GM23248 (cell line): ENCODE measurements around the gene ARL14EPL. TPM values are rescaled to one million over a fixed set of nuclear protein-coding genes. Genes with fewer than 3 reads are reported as not detected.

Source experiments
- DNase-seq: peaks from one replicate; pipeline ENCODE4 v3.0.0-alpha.2; 2015
- H2AFZ ChIP-seq: fragments of 200-600 bp; sonication (generic); 2 replicates; pipeline ENCODE4 v1.6.1; 2016; ENCODE audit warnings: antibody characterized with exemption
- H3F3A ChIP-seq: fragments of 200-600 bp; sonication (generic); 2 replicates; pipeline ENCODE4 v1.6.1; 2016; ENCODE audit warnings: mild to moderate bottlenecking, antibody characterized with exemption, mixed run types; ENCODE audit not compliant: insufficient read depth
- H3K27ac ChIP-seq: fragments of 200-600 bp; sonication (generic); 2 replicates; pipeline ENCODE4 v1.5.1; 2016; ENCODE audit warnings: mild to moderate bottlenecking
- H3K27me3 ChIP-seq: fragments of 200-600 bp; sonication (generic); replicated peaks from 2 replicates; pipeline ENCODE4 v1.6.1; 2016; ENCODE audit warnings: mild to moderate bottlenecking; ENCODE audit not compliant: insufficient read depth
- H3K36me3 ChIP-seq: fragments of 200-600 bp; sonication (generic); 2 replicates; pipeline ENCODE4 v1.6.1; 2016; ENCODE audit warnings: low read depth, mild to moderate bottlenecking
- H3K4me1 ChIP-seq: fragments of 200-600 bp; sonication (generic); 2 replicates; pipeline ENCODE4 v1.6.1; 2016; ENCODE audit warnings: mild to moderate bottlenecking; ENCODE audit not compliant: insufficient read depth
- H3K4me2 ChIP-seq: fragments of 200-600 bp; sonication (generic); one replicate; pipeline ENCODE4 v1.6.1; 2016; ENCODE audit warnings: mild to moderate bottlenecking; ENCODE audit not compliant: unreplicated experiment
- H3K4me3 ChIP-seq: fragments of 200-600 bp; sonication (generic); 2 replicates; pipeline ENCODE4 v1.5.1; 2016; ENCODE audit warnings: mild to moderate bottlenecking
- H3K79me2 ChIP-seq: fragments of 200-600 bp; sonication (generic); 2 replicates; pipeline ENCODE4 v1.6.1; 2016; ENCODE audit warnings: mild to moderate bottlenecking; ENCODE audit not compliant: insufficient read depth
- H3K9ac ChIP-seq: fragments of 200-600 bp; sonication (generic); 2 replicates; pipeline ENCODE4 v1.6.1; 2016; ENCODE audit warnings: mild to moderate bottlenecking
- H3K9me2 ChIP-seq: fragments of 200-600 bp; sonication (generic); 2 replicates; pipeline ENCODE4 v1.6.1; 2016; ENCODE audit warnings: mixed run types, mild to moderate bottlenecking, moderate library complexity; ENCODE audit not compliant: insufficient read depth
- H3K9me3 ChIP-seq: fragments of 200-600 bp; sonication (generic); one replicate; pipeline ENCODE4 v1.6.1; 2017; ENCODE audit warnings: low read depth
- H4K20me1 ChIP-seq: fragments of 200-600 bp; sonication (generic); 2 replicates; pipeline ENCODE4 v1.6.0; 2016; ENCODE audit not compliant: insufficient read depth
- EZH2 ChIP-seq: fragments of 200-600 bp; sonication (generic); IDR thresholded peaks from 2 replicates; pipeline ENCODE4 v1.6.1; 2018; ENCODE audit warnings: antibody characterized with exemption, mild to moderate bottlenecking; ENCODE audit not compliant: insufficient read depth, poor library complexity, severe bottlenecking
- EZH2phosphoT487 ChIP-seq: fragments of 200-600 bp; sonication (generic); IDR thresholded peaks from 2 replicates; pipeline ENCODE4 v1.6.1; 2018; ENCODE audit warnings: antibody characterized with exemption, moderate library complexity, mild to moderate bottlenecking, low read depth; ENCODE audit not compliant: insufficient read depth
- WGBS, 2 experiments: methylation state at CpG; one replicate each; pipeline ENCODE4 v1.1.6; 2015 to 2017; ENCODE audit warnings: low lambda C conversion rate in 2 of 2, low coverage in 1 of 2; ENCODE audit errors: missing lambda C conversion rate in 2 of 2; 5-methylcytosine and 5-hydroxymethylcytosine counted together
- in situ Hi-C: fragments of 300-500 bp; cut with MboI; formaldehyde crosslinking; loops from 2 replicates; pipeline ENCODE4 v1.15.0; 2020
- polyA plus RNA-seq: library from polyadenylated mRNA; unstranded; fragments of >200 nt; fragmentation: Nextera tagmentation; extraction: Ambion mirVana; gene quantifications from 2 replicates; pipeline ENCODE4 v1.2.1, GENCODE V29; 2016
- total RNA-seq: library from RNA; depleted of rRNA; stranded (reverse); fragments of >200 nt; shearing (Covaris generic); gene quantifications from 2 replicates; pipeline ENCODE4 v1.2.3, GENCODE V29; 2014

Gene ARL14EPL
- total and polyA plus RNA-seq, 2 experiments from 2014 or later: not detected

DNA sequence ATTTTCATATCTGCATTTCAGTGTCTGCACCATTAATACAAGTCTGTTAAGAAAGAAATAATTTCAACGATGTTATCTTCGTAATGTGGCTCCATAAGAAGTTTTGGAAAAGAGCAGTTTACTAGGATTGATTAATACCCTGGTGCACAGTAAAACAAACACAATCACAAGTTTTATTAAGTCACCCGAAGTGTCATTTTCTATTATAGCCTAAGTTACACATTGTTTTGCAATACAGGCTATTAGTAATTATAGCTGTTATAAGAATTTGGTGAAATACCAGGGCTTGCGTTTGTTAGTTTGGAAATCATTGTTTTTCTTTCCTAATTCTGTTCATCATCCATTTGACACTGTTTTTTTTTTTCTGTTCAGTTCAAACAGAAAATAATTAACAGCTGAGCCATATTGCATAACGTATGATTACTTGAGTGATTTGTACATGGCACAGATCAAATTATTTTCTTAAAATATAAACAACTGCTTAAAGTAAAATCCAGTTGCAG lies 39.4 kb upstream of the ARL14EPL start:
- TF ChIP-seq EZH2 (no peak), EZH2phosphoT487 (no peak)
- Histone ChIP-seq H3K9ac (no peak overlapping the region), H3F3A (no peaks in the 10 kb centered on the region), H3K9me2 (no peaks in the 10 kb centered on the region), H3K4me2 (no peak overlapping the region), H3K27ac (no peak overlapping the region), H3K79me2 (no peaks in the 10 kb centered on the region), H3K9me3 (no peaks in the 10 kb centered on the region), H3K27me3 (no peaks in the 10 kb centered on the region), H3K4me1 (no peaks in the 10 kb centered on the region), H3K4me3 (no peak overlapping the region), H2AFZ (no peak overlapping the region), H4K20me1 (no peaks in the 10 kb centered on the region), H3K36me3 (no peaks in the 10 kb centered on the region)
- WGBS, 2 experiments: 19 to 24% methylated on average over 5 of the region's 5 CpGs
- peak; percentile 20 for DNase-seq
- in situ Hi-C loops: no loop called here

GRCh38 chr5:115995351-115995750 lies 36.9 kb upstream of the ARL14EPL start:
- no peaks in the 10 kb centered on the region for H4K20me1 ChIP-seq
- H3K9ac ChIP-seq: no peak overlapping the region
- H3K36me3 ChIP-seq: no peaks in the 10 kb centered on the region
- no peaks in the 10 kb centered on the region for H3K9me2 ChIP-seq
- no peaks in the 10 kb centered on the region for H3K4me1 ChIP-seq
- no peak overlapping the region for H3K27ac ChIP-seq
- H3K79me2 ChIP-seq: no peaks in the 10 kb centered on the region
- H3K27me3 ChIP-seq: no peaks in the 10 kb centered on the region
- H3F3A ChIP-seq: no peaks in the 10 kb centered on the region
- 85 to 88% methylated on average over 6 of the region's 6 CpGs for WGBS, 2 experiments
- no peak overlapping the region for H3K4me2 ChIP-seq
- no peak overlapping the region for H3K4me3 ChIP-seq
- DNase-seq: no peak
- no peak for TF ChIP-seq EZH2
- TF ChIP-seq EZH2phosphoT487: no peak
- in situ Hi-C loops: no loop called here
- no peaks in the 10 kb centered on the region for H3K9me3 ChIP-seq
- H2AFZ ChIP-seq: no peak overlapping the region

DNA sequence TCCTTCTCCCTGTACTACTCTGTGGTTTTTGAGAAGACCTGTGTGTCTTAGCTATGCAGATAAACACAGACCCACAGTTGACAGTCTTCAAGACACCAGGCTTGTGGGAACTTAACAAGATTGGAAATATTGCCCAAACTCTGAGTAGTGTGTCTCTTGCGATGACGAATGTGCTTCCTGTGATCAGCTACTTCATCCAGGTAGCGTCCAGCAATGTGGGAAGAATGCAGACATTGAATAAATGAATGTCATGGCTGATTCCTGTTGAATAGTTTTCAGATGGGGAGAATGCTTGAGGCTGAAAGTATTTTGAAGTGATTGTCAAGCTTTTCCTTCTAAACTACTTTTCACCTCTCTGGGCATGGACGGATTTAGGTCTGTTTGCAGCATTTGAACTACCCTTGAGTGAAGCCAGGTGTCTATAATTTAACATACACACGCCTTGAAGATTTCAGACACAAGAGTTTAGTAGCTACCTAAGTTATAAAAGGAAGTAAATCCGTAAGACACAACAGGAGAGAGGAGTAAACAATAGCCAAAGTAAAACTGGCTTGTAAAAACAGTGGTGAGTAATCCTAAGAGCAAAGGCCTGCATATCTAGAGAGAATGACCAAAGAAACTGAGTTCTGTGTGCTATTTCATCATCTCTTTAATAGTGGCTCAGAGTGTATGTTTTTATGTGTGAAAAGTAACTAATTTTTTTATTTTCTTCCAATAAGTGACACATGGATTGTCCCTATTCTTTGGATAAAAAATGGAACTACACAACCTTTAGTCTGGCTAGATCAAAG lies 30.0 kb upstream of the ARL14EPL start:
- Histone ChIP-seq H3K9ac (no peak overlapping the region), H3K4me1 (peaks cover 7% of the 10 kb centered on the region; the same call in 1 of the 2 replicates), H3F3A (no peaks in the 10 kb centered on the region), H3K79me2 (no peaks in the 10 kb centered on the region), H3K4me2 (no peak overlapping the region), H4K20me1 (no peaks in the 10 kb centered on the region), H3K9me3 (no peaks in the 10 kb centered on the region), H3K36me3 (no peaks in the 10 kb centered on the region), H3K9me2 (no peaks in the 10 kb centered on the region), H3K4me3 (no peak overlapping the region), H3K27ac (no peak overlapping the region), H3K27me3 (no peaks in the 10 kb centered on the region), H2AFZ (peak overlapping the region; percentile 47; the same call in 1 of the 2 replicates)
- DNase-seq: peak; percentile 40
- whole genome bisulfite sequencing, 2 experiments: 91 to 94% methylated on average over 6 of the region's 6 CpGs
- TF ChIP-seq EZH2phosphoT487: no peak
- no peak for TF ChIP-seq EZH2
- in situ Hi-C loops: no loop called here

DNA sequence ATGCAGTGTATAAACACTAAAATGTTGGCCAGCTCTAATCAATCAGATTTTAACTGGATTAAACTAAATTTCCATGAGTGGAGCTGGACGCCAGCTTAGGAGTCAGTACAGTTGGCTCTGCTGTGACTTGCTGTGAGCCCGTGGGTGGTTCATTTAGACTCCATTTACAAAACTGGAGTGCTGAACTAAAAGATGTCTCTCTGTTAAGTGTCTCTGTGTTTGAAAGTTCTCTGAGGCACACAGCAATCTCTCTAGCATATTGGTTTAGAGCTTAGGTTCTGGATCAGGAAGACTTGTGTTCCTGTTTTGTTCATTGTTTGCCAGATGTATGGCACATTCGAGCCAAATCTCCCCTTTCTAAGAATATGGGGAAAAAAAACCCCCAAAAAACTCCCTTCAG lies 28.0 kb upstream of the ARL14EPL start:
- TF ChIP-seq EZH2phosphoT487: no peak
- no peak for TF ChIP-seq EZH2
- Histone ChIP-seq H3K9me2 (no peaks in the 10 kb centered on the region), H3K9ac (no peak overlapping the region), H4K20me1 (no peaks in the 10 kb centered on the region), H2AFZ (no peak overlapping the region; the same call in 1 of the 2 replicates), H3K4me2 (no peak overlapping the region), H3K27ac (no peak overlapping the region), H3K4me1 (peaks cover 7% of the 10 kb centered on the region; the same call in 1 of the 2 replicates), H3K4me3 (no peak overlapping the region), H3K79me2 (no peaks in the 10 kb centered on the region), H3K9me3 (no peaks in the 10 kb centered on the region), H3F3A (no peaks in the 10 kb centered on the region), H3K27me3 (no peaks in the 10 kb centered on the region), H3K36me3 (no peaks in the 10 kb centered on the region)
- in situ Hi-C loops: no loop called here
- WGBS, 2 experiments: 81 to 83% methylated on average over 3 of the region's 3 CpGs
- no peak for DNase-seq
